ENCODE results near the gene TNFAIP6.
"Not testable (repeated sequence)": the region's sequence is repeated elsewhere in the genome, so short reads cannot be mapped to it uniquely, and the experiment has no call there.

TNFAIP6 gene

GRCh38 chr2:151334082-151334815 is 23.1 kb upstream of the TNFAIP6 start:
- H3K27ac ChIP-seq, result no peak overlapping the region
- TF ChIP-seq ZFX (IDR thresholded peaks at IDR 0.05; ENCODE audit: borderline replicate concordance), result no peak
- no peak for TF ChIP-seq CTCF (IDR thresholded peaks at IDR 0.05)

- TF ChIP-seq ZFX (IDR thresholded peaks at IDR 0.05; ENCODE audit: borderline replicate concordance), result no peak
- no peak for TF ChIP-seq CTCF (IDR thresholded peaks at IDR 0.05)
- H3K27ac ChIP-seq, result no peak overlapping the region
These were observed 20.5 kb upstream of the TNFAIP6 start for GRCh38 chr2:151336863-151337371.

GRCh38 chr2:151337643-151338042 is 19.7 kb upstream of the TNFAIP6 start:
- TF ChIP-seq ZFX (IDR thresholded peaks at IDR 0.05; ENCODE audit: borderline replicate concordance) (no peak), CTCF (IDR thresholded peaks at IDR 0.05) (no peak)

GRCh38 chr2:151338115-151338514 is 19.3 kb upstream of the TNFAIP6 start:
- TF ChIP-seq CTCF (IDR thresholded peaks at IDR 0.05) (no peak), ZFX (IDR thresholded peaks at IDR 0.05; ENCODE audit: borderline replicate concordance) (no peak)
- no peak overlapping the region for H3K27ac ChIP-seq

More at GRCh38 chr2:151337643-151338042, 19.7 kb upstream of the TNFAIP6 start:
- no peak overlapping the region for H3K27ac ChIP-seq

GRCh38 chr2:151343073-151343472 is 14.3 kb upstream of the TNFAIP6 start:
- no peak for TF ChIP-seq CTCF (IDR thresholded peaks at IDR 0.05)
- TF ChIP-seq ZFX (IDR thresholded peaks at IDR 0.05; ENCODE audit: borderline replicate concordance), result no peak

GRCh38 chr2:151344191-151344590 is 13.2 kb upstream of the TNFAIP6 start:
- H3K27ac ChIP-seq, result not testable (repeated sequence)

More at GRCh38 chr2:151343073-151343472, 14.3 kb upstream of the TNFAIP6 start:
- H3K27ac ChIP-seq, result no peak overlapping the region

- no peak overlapping the region for H3K27ac ChIP-seq
- TF ChIP-seq ZFX (IDR thresholded peaks at IDR 0.05; ENCODE audit: borderline replicate concordance) (no peak), CTCF (IDR thresholded peaks at IDR 0.05) (no peak)
These were observed 12.5 kb upstream of the TNFAIP6 start for GRCh38 chr2:151344906-151345305.

Data from 22Rv1 (cell line).